AG04450 (cell line): ENCODE results near the gene UGCG. TPM values are rescaled to one million over a fixed set of nuclear protein-coding genes. Genes with fewer than 3 reads are reported as not detected.

Experiments used
- CTCF ChIA-PET: fragments of 300-600, 350-600 bp; formaldehyde crosslinking; extraction: SDS; loops from one replicate; lab custom pipeline; 2022; ENCODE audit warnings: antibody characterized with exemption, inconsistent platforms; lab: Charles Lee
- POLR2A ChIA-PET: fragments of 350-600 bp; formaldehyde crosslinking; extraction: SDS; loops from one replicate; lab custom pipeline; 2021; ENCODE audit warnings: antibody characterized with exemption, inconsistent platforms; lab: Yijun Ruan, JAX
- DNase-seq: peaks from one replicate; pipeline ENCODE4 v3.0.0-alpha.2; 2011; ENCODE audit warnings: low read depth, low spot score
- H3K27ac ChIP-seq: one replicate; pipeline ENCODE4 v1.5.1; 2012; ENCODE audit warnings: low read depth, low read length, control low read depth
- H3K27me3 ChIP-seq: one replicate; pipeline ENCODE4 v1.6.0; 2012; ENCODE audit warnings: low read length; ENCODE audit not compliant: control insufficient read depth, insufficient read depth
- H3K4me3 ChIP-seq: 2 replicates; pipeline ENCODE4 v1.5.1; 2011; ENCODE audit warnings: mild to moderate bottlenecking, low read depth, low read length, control low read depth
- H3K9me3 ChIP-seq: 2 replicates; pipeline ENCODE4 v1.5.1; 2012; ENCODE audit warnings: low read length; ENCODE audit not compliant: control insufficient read depth, insufficient read depth
- polyA minus RNA-seq: library from RNA; depleted of rRNA, polyadenylated mRNA; stranded (reverse); fragments of >200 nt; gene quantifications from 2 replicates; pipeline ENCODE4 v1.2.3, GENCODE V29; 2011; rRNA and poly(A)+ RNA removed
- polyA plus RNA-seq: library from polyadenylated mRNA; depleted of rRNA; stranded (reverse); fragments of >200 nt; gene quantifications from 2 replicates; pipeline ENCODE4 v1.2.3, GENCODE V29; 2011; rRNA removed
- TF ChIP-seq, protein P1 (sequence below): IDR thresholded peaks from 2 replicates; pipeline ENCODE4 v1.5.1; 2011; ENCODE audit warnings: low read depth, low read length, control low read depth, inconsistent platforms

UGCG gene
- 103 and 149 TPM in 2 replicates for polyA plus RNA-seq
- polyA minus RNA-seq: 91.2 and 116 TPM in 2 replicates

DNA sequence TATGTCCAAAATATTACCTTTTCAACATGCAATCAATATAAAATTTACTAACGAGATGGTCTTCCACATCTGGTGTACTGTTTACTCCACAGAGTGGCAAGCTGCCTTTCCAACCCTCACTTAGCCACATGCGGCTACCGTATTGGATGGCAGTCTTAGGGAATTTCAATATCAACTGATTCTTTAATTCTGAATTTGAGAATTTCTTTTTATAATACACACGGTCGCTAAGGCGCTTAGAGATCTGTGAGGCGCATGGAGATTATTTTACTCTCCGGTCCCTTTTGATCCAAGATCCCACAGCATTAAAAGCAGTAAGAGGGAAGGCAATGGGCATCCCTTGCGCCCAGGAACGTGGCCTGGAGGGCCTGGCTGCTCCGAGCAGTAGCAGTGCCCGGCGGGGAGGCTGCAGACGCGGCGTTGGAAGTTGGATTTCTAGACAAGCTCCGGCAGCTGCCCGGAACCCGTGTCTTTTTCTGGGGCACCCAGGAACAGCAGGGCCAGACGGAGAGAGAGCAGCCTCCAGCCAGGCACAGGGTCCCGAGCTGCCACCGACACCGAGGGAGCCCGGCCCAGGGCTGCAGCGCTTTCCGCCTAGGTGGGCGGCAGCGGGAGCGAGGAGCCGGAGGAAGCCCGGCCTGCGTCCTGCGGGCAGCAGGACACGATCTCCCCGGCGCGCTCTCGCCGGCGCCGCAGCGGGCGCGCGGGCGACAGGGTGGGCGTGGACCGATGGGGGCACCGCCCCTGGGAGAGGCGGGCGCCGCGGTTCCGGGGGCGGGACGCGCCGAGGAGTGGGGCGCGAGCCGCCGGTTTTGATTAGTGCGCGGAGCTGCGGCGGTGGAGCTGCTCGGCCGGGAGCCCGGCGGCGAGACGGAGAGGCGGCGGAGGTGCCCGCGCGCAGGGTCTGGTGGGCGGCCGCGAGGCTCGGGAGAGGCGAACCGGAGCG lies at the start of gene UGCG:
Gene UGCG, plus strand, starts transcription at position 819 of the 946 bp plus-strand sequence. CDS start 402 bp downstream, outside the sequence.
- POLR2A ChIA-PET: interaction anchor here (0.5 to 1.6 kb wide), 10 partner anchors 11 to 177 kb away, joined by 3 to 5 read pairs (median 3); no protein-coding TSS in a partner anchor
- peak within 1 kb of the TSS; percentile 91 for H3K4me3 ChIP-seq
- peak; percentile 55 for DNase-seq
- CTCF ChIA-PET: interaction anchor here (1.0 kb wide), 1 partner anchor 178 kb away, joined by 3 read pairs; no protein-coding TSS in a partner anchor
- H3K27ac ChIP-seq: peak within 1 kb of the TSS; percentile 94
- TF ChIP-seq, protein P1, sequence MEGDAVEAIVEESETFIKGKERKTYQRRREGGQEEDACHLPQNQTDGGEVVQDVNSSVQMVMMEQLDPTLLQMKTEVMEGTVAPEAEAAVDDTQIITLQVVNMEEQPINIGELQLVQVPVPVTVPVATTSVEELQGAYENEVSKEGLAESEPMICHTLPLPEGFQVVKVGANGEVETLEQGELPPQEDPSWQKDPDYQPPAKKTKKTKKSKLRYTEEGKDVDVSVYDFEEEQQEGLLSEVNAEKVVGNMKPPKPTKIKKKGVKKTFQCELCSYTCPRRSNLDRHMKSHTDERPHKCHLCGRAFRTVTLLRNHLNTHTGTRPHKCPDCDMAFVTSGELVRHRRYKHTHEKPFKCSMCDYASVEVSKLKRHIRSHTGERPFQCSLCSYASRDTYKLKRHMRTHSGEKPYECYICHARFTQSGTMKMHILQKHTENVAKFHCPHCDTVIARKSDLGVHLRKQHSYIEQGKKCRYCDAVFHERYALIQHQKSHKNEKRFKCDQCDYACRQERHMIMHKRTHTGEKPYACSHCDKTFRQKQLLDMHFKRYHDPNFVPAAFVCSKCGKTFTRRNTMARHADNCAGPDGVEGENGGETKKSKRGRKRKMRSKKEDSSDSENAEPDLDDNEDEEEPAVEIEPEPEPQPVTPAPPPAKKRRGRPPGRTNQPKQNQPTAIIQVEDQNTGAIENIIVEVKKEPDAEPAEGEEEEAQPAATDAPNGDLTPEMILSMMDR: no peak
- no peaks in the 10 kb centered on the region for H3K27me3 ChIP-seq
- no peaks in the 10 kb centered on the region; the same call in 1 of the 2 replicates for H3K9me3 ChIP-seq

DNA sequence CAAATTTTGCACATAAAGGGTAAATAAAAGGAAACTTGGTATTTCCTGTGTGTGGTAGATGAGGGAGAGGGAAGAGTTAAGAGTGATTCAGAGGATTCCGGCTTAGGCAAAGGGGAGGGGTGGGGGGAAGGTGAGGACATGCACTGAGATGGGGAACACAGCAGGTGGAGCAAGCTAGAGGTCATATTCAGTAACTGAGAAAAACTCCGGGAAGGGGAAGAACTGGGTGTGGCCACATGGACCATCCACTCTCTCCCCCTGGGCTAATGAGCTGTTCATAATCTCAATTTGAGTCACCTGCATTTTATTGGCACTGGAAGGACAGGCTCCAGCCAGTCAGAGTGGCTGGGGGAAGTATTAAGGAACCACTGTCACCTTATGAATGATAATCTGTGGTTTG lies 45.1 kb upstream of the UGCG start:
- CTCF ChIA-PET: no interaction called here
- DNase-seq: no peak
- Histone ChIP-seq H3K9me3 (peaks cover 3% of the 10 kb centered on the region; the same call in 1 of the 2 replicates), H3K27me3 (no peaks in the 10 kb centered on the region), H3K4me3 (no peak overlapping the region), H3K27ac (no peak overlapping the region)
- POLR2A ChIA-PET: interaction anchor here (1.3 kb wide), 1 partner anchor 45 kb away, joined by 3 read pairs; the partner anchor contains the start of gene UGCG
- TF ChIP-seq, protein P1: no peak

DNA sequence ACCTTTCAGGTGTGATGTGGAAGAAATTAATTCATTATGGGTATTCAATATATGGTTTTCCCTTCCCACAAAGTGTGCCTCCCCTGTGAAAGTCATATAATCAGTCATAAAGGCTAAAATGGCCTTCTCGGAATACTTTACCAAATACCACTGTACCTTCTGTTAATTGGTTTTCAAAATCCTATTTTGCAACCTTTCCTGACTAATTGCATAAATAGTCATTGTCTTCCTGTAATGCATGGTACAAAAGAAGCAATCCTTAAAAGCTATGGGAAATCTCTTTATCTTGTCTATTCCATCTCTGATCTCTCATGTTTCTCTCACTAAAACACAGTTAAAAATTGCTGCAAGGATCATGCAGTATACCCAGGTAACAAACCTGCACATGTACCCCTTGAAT lies 44.3 kb upstream of the UGCG start:
- DNase-seq: no peak
- no peaks in the 10 kb centered on the region for H3K9me3 ChIP-seq
- CTCF ChIA-PET: no interaction called here
- POLR2A ChIA-PET: interaction anchor here (1.3 kb wide), 1 partner anchor 44 kb away, joined by 3 read pairs; the partner anchor contains the start of gene UGCG
- no peaks in the 10 kb centered on the region for H3K27me3 ChIP-seq
- no peak overlapping the region for H3K4me3 ChIP-seq
- no peak overlapping the region for H3K27ac ChIP-seq
- TF ChIP-seq, protein P1: no peak

DNA sequence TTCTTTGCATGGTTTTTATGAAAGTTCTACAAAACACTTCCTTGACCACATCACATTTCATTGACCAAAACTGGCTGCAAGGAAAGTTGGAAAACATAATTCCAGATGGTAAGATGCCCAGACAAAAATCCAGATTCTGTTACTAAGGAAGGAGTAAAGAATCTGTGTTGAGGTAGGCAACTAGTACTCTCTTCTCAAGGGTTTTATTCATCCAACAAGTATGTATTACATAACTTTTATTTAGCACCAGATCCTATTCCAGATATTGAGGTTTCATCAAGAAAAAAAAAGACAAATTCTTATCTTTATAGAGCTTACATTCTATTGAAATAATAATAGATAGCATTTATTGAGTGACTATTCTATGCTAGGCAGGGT lies 43.2 kb upstream of the UGCG start:
- TF ChIP-seq, protein P1: no peak
- POLR2A ChIA-PET: no interaction called here
- Histone ChIP-seq H3K27me3 (no peaks in the 10 kb centered on the region), H3K4me3 (no peak overlapping the region), H3K9me3 (no peaks in the 10 kb centered on the region), H3K27ac (no peak overlapping the region)
- DNase-seq: no peak
- CTCF ChIA-PET: no interaction called here

DNA sequence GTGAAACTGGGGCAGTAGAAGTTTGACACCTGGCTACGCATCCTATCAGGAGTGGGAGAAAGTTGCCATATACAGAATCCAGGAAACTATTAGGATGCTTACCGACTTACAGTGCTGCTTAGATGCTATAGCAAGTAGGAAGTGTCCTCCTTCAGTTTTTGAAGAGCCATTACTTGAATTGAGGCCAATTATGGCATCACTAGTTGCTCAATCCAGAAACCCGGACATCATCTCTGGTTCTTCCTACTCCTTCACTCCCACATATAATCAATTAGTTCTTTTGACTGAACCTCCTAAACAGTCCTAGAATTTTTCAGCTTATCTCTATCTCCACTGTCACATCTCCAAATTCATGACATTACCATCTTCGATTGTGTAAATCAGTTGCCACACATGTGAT lies 41.8 kb upstream of the UGCG start:
- ChIA-PET POLR2A (no interaction called here), CTCF (no interaction called here)
- no peaks in the 10 kb centered on the region for H3K27me3 ChIP-seq
- no peak overlapping the region for H3K27ac ChIP-seq
- DNase-seq: no peak
- H3K4me3 ChIP-seq: no peak overlapping the region
- TF ChIP-seq, protein P1: no peak
- no peaks in the 10 kb centered on the region for H3K9me3 ChIP-seq
